Measurements from ENCODE around the gene FLRT3.

FLRT3 gene

GRCh38 chr20:14337400-14338171, at the start of gene FLRT3:
FLRT3 (minus strand) TSS chr20:14337612; CDS start chr20:14327506, 10,106 bp downstream.
- DNase-seq (ENCODE audit: low spot score), result peak; percentile 97

- no peak for DNase-seq (ENCODE audit: low spot score)
These were observed 49.3 kb upstream of the FLRT3 start for GRCh38 chr20:14386726-14387125.

- DNase-seq (ENCODE audit: low spot score), result no peak
These were observed 47.8 kb upstream of the FLRT3 start for GRCh38 chr20:14385176-14385740.

GRCh38 chr20:14384416-14385175, 47.2 kb upstream of the FLRT3 start:
- peak; percentile 16 for DNase-seq (ENCODE audit: low spot score)

- no peak for DNase-seq (ENCODE audit: low spot score)
These were observed 45.9 kb upstream of the FLRT3 start for GRCh38 chr20:14383335-14383734.

GRCh38 chr20:14378326-14378725, 40.9 kb upstream of the FLRT3 start:
- no peak for DNase-seq (ENCODE audit: low spot score)

GRCh38 chr20:14375416-14375985, 38.1 kb upstream of the FLRT3 start:
- DNase-seq (ENCODE audit: low spot score), result no peak

GRCh38 chr20:14374196-14374595, 36.8 kb upstream of the FLRT3 start:
- no peak for DNase-seq (ENCODE audit: low spot score)

- DNase-seq (ENCODE audit: low spot score), result no peak
These were observed 24.3 kb upstream of the FLRT3 start for GRCh38 chr20:14361509-14362345.

- no peak for DNase-seq (ENCODE audit: low spot score)
These were observed 23.0 kb upstream of the FLRT3 start for GRCh38 chr20:14360416-14360815.

GRCh38 chr20:14355791-14356190, 18.4 kb upstream of the FLRT3 start:
- DNase-seq (ENCODE audit: low spot score), result no peak

- DNase-seq (ENCODE audit: low spot score), result no peak
These were observed 7.3 kb upstream of the FLRT3 start for GRCh38 chr20:14344746-14345145.

- DNase-seq (ENCODE audit: low spot score), result no peak
These were observed 6.2 kb upstream of the FLRT3 start for GRCh38 chr20:14343491-14344065.

GRCh38 chr20:14342918-14343317, 5.5 kb upstream of the FLRT3 start:
- DNase-seq (ENCODE audit: low spot score), result no peak

- DNase-seq (ENCODE audit: low spot score), result no peak
These were observed 4.4 kb upstream of the FLRT3 start for GRCh38 chr20:14341801-14342200.

- DNase-seq (ENCODE audit: low spot score), result peak; percentile 36
These were observed 726 bp downstream of the FLRT3 start for GRCh38 chr20:14336686-14337085.

- no peak for DNase-seq (ENCODE audit: low spot score)
These were observed 2.4 kb downstream of the FLRT3 start for GRCh38 chr20:14335052-14335451.

- peak; percentile 84 for DNase-seq (ENCODE audit: low spot score)
These were observed 3.0 kb downstream of the FLRT3 start for GRCh38 chr20:14334306-14334930.

GRCh38 chr20:14333721-14334120, 3.7 kb downstream of the FLRT3 start:
- no peak for DNase-seq (ENCODE audit: low spot score)

- peak; percentile 28 for DNase-seq (ENCODE audit: low spot score)
These were observed 4.5 kb downstream of the FLRT3 start for GRCh38 chr20:14332866-14333265.

- no peak for DNase-seq (ENCODE audit: low spot score)
These were observed 5.8 kb downstream of the FLRT3 start for GRCh38 chr20:14331646-14332045.

All from Ammon's horn (tissue), 1 donor.